Activated CD8-positive, alpha-beta memory T cell treated with anti-CD3 and anti-CD28 coated beads for 48 hours (primary cell): ENCODE results near the gene SH3TC2.

ENCODE experiments used
- DNase-seq, 3 experiments: peaks; one replicate each; pipeline ENCODE4 v3.0.0-alpha.2; 2020; ENCODE audit warnings: low read depth in 2 of 3, low spot score in 2 of 3

The SH3TC2 gene

GRCh38 chr5:149061341-149061740 is 1.5 kb downstream of the SH3TC2 start:
- no peak for DNase-seq

GRCh38 chr5:149060325-149060724 is 2.5 kb downstream of the SH3TC2 start:
- DNase-seq, result no peak

GRCh38 chr5:149056616-149057165 is 6.2 kb downstream of the SH3TC2 start:
- no peak for DNase-seq

GRCh38 chr5:149054416-149054815 is 8.4 kb downstream of the SH3TC2 start:
- no peak for DNase-seq

- DNase-seq, result no peak
These were observed 9.7 kb downstream of the SH3TC2 start for GRCh38 chr5:149053072-149053695.

- no peak for DNase-seq
These were observed 13.5 kb downstream of the SH3TC2 start for GRCh38 chr5:149049371-149049781.

GRCh38 chr5:149048811-149049210 is 14.1 kb downstream of the SH3TC2 start:
- DNase-seq, result no peak

- DNase-seq, result no peak
These were observed 15.4 kb downstream of the SH3TC2 start for GRCh38 chr5:149047462-149047861.

- DNase-seq, result no peak
These were observed 16.5 kb downstream of the SH3TC2 start for GRCh38 chr5:149046196-149046829.

GRCh38 chr5:149045089-149045460 is 17.8 kb downstream of the SH3TC2 start:
- no peak for DNase-seq

GRCh38 chr5:149044453-149045088 is 18.3 kb downstream of the SH3TC2 start:
- no peak for DNase-seq

- DNase-seq, result no peak
These were observed 19.2 kb downstream of the SH3TC2 start for GRCh38 chr5:149043641-149044040.

GRCh38 chr5:149042865-149043264 is 20.0 kb downstream of the SH3TC2 start:
- no peak for DNase-seq

- no peak for DNase-seq
These were observed 21.6 kb downstream of the SH3TC2 start for GRCh38 chr5:149041242-149041641.

- DNase-seq, result no peak
These were observed 22.4 kb downstream of the SH3TC2 start for GRCh38 chr5:149040421-149040820.

- no peak for DNase-seq
These were observed 23.4 kb downstream of the SH3TC2 start for GRCh38 chr5:149039506-149039905.

- DNase-seq, result no peak
These were observed 24.4 kb downstream of the SH3TC2 start for GRCh38 chr5:149038336-149039080.

- DNase-seq, result no peak
These were observed 25.0 kb downstream of the SH3TC2 start for GRCh38 chr5:149037817-149038216.

GRCh38 chr5:149036970-149037369 is 25.9 kb downstream of the SH3TC2 start:
- DNase-seq, result no peak

GRCh38 chr5:149036168-149036567 is 26.7 kb downstream of the SH3TC2 start:
- DNase-seq, result no peak

GRCh38 chr5:149035372-149035790 is 27.5 kb downstream of the SH3TC2 start:
- peak; percentile 21 to 33 (median 31) for DNase-seq
